Measurements from ENCODE around the gene RABAC1. TPM values are rescaled to one million over a fixed set of nuclear protein-coding genes. Genes with fewer than 3 reads are reported as not detected.

RABAC1 gene
- total RNA-seq, 4 donors from 2014 or later, result 125 to 152 (median 128) TPM

DNA sequence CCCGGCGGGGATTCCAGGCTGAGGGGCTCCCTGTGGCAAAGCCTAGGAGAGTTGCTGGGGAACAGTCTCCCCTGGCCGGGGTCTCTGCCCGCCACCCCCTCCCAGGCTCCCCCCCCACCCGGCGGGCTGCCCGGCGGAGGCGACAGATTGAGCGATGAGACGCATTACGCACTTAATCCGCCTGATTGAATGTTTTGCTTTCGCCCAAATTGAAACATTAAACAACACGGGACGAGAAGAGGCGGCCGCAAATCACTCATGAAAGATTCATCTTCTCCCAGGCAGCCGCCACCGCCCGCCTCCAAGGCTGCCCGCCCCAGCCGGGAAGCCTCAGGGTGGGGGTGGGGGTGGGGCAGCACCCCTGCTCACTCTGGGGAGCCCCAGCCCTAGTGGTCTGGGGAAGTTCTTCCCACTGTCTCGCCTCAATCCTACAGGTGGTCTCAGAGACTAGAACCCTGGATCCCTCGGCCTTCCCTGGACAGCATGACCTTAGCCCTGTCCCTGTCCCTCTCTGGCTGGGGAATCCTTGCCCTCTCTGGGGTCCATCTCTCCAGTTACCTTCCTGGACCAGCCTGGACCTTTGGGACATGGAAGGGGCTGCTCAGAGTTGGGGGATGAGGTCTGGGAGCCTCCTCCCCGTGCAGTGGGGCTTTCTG, 23.2 kb downstream of the RABAC1 start:
- 20 to 25% methylated on average over 23 to 26 of the region's 26 CpGs for WGBS, 2 donors
- no peak for TF ChIP-seq POLR2A (IDR thresholded peaks at IDR 0.05)
- TF ChIP-seq, protein P1, sequence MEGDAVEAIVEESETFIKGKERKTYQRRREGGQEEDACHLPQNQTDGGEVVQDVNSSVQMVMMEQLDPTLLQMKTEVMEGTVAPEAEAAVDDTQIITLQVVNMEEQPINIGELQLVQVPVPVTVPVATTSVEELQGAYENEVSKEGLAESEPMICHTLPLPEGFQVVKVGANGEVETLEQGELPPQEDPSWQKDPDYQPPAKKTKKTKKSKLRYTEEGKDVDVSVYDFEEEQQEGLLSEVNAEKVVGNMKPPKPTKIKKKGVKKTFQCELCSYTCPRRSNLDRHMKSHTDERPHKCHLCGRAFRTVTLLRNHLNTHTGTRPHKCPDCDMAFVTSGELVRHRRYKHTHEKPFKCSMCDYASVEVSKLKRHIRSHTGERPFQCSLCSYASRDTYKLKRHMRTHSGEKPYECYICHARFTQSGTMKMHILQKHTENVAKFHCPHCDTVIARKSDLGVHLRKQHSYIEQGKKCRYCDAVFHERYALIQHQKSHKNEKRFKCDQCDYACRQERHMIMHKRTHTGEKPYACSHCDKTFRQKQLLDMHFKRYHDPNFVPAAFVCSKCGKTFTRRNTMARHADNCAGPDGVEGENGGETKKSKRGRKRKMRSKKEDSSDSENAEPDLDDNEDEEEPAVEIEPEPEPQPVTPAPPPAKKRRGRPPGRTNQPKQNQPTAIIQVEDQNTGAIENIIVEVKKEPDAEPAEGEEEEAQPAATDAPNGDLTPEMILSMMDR (IDR thresholded peaks at IDR 0.05), result no peak
- H3K4me3 ChIP-seq (ENCODE audit: low read depth, poor library complexity, severe bottlenecking), result no peak overlapping the region
- intact Hi-C loops (cut with DNase I; ENCODE audit: low total_unique reads), result no loop called here
- DNase-seq (ENCODE audit: low spot score in 2 of 2), result no peak

DNA sequence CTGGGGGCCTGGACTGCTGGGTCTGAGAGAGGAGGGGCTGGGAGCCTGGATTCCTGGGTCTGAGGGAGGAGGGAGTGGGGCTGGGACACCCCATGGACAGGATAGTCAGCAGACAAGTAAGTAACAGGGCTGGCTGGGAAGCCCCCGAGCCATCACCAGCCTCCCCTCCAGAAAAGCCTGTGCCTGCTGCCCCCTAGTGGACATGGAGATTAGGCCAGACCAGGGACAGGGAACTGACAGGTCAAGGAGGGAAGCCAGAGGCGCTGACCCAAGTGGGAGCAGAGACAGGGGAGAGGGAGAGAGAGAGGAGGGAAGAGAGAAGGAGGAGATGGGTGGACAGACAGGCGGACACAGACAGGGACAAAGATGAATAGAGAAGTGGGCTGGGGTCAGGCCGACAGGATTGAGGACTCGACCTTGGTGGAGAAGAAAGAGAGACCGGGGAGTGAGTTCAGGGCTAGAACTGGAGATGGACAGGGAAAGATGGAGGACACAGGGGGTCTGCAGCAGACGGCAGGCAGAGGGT, 24.2 kb downstream of the RABAC1 start:
- TF ChIP-seq, protein P1 (IDR thresholded peaks at IDR 0.05), result peak in 1 of 3 donors; percentile 41
- TF ChIP-seq POLR2A (IDR thresholded peaks at IDR 0.05), result no peak
- H3K4me3 ChIP-seq (ENCODE audit: low read depth, poor library complexity, severe bottlenecking), result no peak overlapping the region
- intact Hi-C loops (cut with DNase I; ENCODE audit: low total_unique reads), result no loop called here
- WGBS, 2 donors, result 24 to 28% methylated on average over 7 of the region's 7 CpGs
- peak; percentile 38 to 90 for DNase-seq (ENCODE audit: low spot score in 2 of 2)

DNA sequence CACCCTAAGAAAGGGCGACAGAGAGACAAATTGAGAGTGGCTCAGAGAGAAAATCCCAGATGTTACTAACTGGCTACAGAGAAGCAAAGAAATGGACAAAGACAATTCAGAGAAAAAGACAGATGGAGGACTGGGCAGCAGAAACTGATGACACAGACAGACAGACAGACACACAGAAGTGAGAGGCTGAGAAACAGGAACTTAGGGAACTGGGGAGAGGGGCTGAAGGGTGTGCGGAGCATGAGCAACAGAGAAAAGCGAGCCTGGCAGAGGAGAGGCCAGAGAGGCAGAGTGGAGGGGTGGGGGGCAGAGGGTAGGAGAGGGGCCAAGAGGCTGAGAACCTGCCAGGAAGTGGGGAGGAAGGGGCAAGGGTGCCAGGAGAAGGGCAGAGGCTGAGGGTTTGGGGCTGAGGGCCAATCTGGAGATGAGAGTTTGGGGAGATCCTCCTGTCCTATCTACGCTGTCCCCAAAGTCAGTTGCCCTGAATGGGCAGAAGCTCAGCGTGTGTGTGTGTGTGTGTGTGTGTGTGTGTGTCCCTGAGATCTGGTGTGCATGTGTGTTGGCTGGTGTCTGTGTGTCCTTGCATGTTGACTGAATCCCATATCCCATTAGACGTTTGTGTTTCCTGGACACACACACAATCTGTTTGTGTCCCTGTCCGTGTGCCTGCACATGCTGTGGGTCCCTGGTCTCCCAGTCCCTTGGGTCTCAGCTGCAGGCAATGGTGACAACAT, 25.3 kb downstream of the RABAC1 start:
- no peak for TF ChIP-seq POLR2A (IDR thresholded peaks at IDR 0.05)
- TF ChIP-seq, protein P1 (IDR thresholded peaks at IDR 0.05), result no peak
- DNase-seq (ENCODE audit: low spot score in 2 of 2), result no peak
- H3K4me3 ChIP-seq (ENCODE audit: low read depth, poor library complexity, severe bottlenecking), result no peak overlapping the region
- WGBS, 2 donors, result 71 to 72% methylated on average over 7 of the region's 7 CpGs
- intact Hi-C loops (cut with DNase I; ENCODE audit: low total_unique reads), result no loop called here

DNA sequence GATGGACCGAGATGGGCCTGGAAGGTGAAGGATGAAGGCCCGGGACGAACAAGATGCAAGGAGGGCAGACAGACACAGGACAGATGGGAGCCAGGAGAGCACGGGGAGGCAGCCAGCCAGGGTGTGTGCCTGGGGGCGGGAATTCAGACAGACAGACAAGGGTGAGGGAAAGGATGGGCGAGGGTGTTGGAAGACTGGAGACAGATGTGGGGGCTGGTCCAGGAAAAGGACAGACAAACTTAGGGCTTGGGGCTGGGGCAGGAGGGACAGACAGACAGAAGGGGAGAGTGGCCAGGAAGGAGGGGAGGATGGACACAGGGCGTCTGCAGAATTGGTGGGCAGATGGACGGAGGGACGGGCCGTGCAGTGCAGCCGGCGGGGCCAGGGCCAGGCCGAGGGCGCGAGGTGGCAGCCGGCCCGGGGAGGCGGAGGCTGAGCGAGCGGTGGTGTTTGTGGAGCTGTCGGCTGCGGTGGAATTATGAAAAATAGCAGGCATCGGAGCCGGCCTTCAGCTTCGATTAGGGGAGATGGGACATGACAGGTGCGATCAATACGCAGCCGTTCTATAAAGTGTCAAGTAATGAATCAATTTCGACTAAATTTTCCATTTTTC, 26.3 kb downstream of the RABAC1 start:
- WGBS, 2 donors, result 28 to 30% methylated on average over 29 of the region's 29 CpGs
- intact Hi-C loops (cut with DNase I; ENCODE audit: low total_unique reads), result no loop called here
- no peak for DNase-seq (ENCODE audit: low spot score in 2 of 2)

DNA sequence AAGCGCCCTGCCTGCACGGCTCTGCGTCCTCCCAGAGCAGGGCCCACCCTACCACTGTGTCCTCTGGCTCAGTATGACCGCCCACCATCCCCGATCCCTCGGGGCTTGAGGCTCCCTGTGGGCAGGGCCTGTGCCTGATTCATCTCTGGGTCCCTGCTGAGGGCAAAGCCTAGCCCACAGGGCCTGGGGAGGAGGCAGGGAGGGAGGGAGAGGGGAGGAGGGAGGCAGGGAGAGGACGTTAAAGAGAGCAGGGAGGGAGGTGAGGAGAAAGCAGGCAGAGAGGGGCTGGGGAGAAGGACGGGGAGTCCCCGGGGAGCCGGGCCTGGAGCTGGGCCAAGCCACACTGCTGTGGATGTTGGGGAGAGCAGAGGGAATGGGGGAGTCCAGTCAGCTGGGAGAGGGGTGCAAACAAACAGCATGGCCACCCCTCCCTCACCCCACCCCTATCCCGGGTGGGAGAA, 26.8 kb downstream of the RABAC1 start:
- 17 to 22% methylated on average over 9 to 11 of the region's 11 CpGs for WGBS, 2 donors
- H3K4me3 ChIP-seq (ENCODE audit: low read depth, poor library complexity, severe bottlenecking), result no peak overlapping the region
- intact Hi-C loops (cut with DNase I; ENCODE audit: low total_unique reads), result no loop called here
- TF ChIP-seq, protein P1 (IDR thresholded peaks at IDR 0.05), result no peak
- TF ChIP-seq POLR2A (IDR thresholded peaks at IDR 0.05), result no peak
- no peak for DNase-seq (ENCODE audit: low spot score in 2 of 2)

More for the DNA sequence above, 26.3 kb downstream of the RABAC1 start:
- TF ChIP-seq, protein P1 (IDR thresholded peaks at IDR 0.05), result no peak
- TF ChIP-seq POLR2A (IDR thresholded peaks at IDR 0.05), result no peak
- H3K4me3 ChIP-seq (ENCODE audit: low read depth, poor library complexity, severe bottlenecking), result no peak overlapping the region

All from lower leg skin (tissue), 4 donors.